ENCODE measurements around the gene DMRTC2.

- TF ChIP-seq CTCF (IDR thresholded peaks at IDR 0.05 in 4 of 5, conservative IDR thresholded peaks at IDR 0.05 in 1 of 5): no peak
- TF ChIP-seq POLR2A (IDR thresholded peaks at IDR 0.05): no peak
Measured at GRCh38 chr19:41879670-41880328, 35.0 kb downstream of the DMRTC2 start.
